A673 (cell line): Measurements from ENCODE around the gene ZNF770.

Experiments used
- EZH2 ChIP-seq: fragments of 200-600 bp; sonication (generic); IDR thresholded peaks from 2 replicates; pipeline ENCODE4 v1.6.1; 2017; ENCODE audit warnings: borderline replicate concordance, low read depth, mild to moderate bottlenecking, mixed read lengths, antibody characterized with exemption, low read length; ENCODE audit not compliant: poor library complexity, severe bottlenecking
- TF ChIP-seq, protein P1 (sequence below): fragments of 300-800, 200-600 bp; sonication (generic); conservative IDR thresholded peaks from 2 replicates; pipeline ENCODE4 v1.5.1; 2017; ENCODE audit warnings: low read depth, mild to moderate bottlenecking, antibody characterized with exemption, low read length, moderate library complexity, mixed read lengths

DNA sequence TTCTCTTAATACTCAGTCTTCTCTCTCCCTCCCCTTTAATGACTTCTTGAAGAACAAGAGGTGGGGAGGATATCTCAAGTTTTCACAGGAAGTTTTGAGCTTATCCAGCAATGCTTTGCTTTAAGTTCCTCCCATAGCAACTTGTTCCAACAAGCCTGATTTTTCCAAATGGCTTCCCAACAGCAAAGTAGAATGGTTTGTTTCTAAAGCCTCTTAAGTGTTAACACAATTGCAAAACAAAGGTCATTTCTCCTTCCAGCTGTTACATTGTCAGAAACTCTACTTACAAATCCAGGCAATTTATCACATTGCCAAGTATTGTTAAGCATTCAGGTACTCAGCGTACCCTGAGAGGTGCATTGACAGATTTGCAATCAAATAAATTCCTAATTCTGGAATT, 6.8 kb upstream of the ZNF770 start:
- TF ChIP-seq, protein P1, sequence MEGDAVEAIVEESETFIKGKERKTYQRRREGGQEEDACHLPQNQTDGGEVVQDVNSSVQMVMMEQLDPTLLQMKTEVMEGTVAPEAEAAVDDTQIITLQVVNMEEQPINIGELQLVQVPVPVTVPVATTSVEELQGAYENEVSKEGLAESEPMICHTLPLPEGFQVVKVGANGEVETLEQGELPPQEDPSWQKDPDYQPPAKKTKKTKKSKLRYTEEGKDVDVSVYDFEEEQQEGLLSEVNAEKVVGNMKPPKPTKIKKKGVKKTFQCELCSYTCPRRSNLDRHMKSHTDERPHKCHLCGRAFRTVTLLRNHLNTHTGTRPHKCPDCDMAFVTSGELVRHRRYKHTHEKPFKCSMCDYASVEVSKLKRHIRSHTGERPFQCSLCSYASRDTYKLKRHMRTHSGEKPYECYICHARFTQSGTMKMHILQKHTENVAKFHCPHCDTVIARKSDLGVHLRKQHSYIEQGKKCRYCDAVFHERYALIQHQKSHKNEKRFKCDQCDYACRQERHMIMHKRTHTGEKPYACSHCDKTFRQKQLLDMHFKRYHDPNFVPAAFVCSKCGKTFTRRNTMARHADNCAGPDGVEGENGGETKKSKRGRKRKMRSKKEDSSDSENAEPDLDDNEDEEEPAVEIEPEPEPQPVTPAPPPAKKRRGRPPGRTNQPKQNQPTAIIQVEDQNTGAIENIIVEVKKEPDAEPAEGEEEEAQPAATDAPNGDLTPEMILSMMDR = no peak
- no peak for TF ChIP-seq EZH2
